Activated CD4-positive, alpha-beta T cell treated with anti-CD3 and anti-CD28 coated beads, Interleukin-10, Interleukin-2, amounts not matched to agents 100 ng/mL and 50 ng/mL, durations not matched to agents 16 hours and 8 hours (primary cell): Measurements from ENCODE around the gene RTCA.
"Not testable (repeated sequence)": the region's sequence is repeated elsewhere in the genome, so short reads cannot be mapped to it uniquely, and the experiment has no call there.

Experiments used
- DNase-seq: peaks from one replicate; pipeline ENCODE4 v3.0.0-alpha.2; 2020

RTCA gene

GRCh38 chr1:100313382-100313781, 47.4 kb downstream of the RTCA start:
- no peak for DNase-seq

DNA sequence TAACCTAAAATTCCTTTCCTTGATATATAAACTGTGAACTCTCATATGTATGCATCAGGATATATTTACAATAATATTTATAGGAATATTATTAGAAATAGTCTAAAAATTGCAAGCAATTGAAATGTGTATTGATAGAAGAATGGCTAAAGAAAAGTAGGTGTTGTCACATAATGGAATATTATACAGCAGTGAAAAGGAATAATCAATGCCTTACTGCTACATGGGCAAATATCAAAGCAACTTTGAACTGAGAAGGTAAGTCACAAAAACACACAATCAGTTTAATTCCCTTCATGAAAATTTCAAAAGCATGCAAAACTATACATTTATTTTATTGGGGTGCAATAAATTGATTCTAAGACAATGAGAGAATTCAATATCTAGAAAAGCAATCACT, 50.6 kb downstream of the RTCA start:
- DNase-seq = no peak

GRCh38 chr1:100320311-100321099, 54.5 kb downstream of the RTCA start:
- no peak for DNase-seq

GRCh38 chr1:100321100-100321493, 55.1 kb downstream of the RTCA start:
- no peak for DNase-seq

DNA sequence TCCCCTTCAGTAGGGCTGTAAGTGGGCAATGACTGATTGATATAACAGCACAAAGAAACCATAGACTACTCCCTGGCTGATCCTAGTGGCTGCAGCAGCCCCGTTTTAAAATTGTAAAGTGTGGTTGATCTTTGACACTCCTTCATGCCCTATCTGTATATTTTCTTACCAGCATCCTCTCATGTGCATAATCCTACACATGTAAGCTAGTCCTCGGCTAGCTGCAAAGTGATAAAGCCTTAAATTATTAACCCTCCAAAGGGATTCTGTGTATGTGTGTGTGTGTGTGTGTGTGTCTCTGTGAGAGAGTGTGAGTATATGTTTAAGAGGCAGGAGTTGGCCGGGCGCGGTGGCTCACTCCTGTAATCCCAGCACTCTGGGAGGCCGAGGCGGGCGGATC, 55.5 kb downstream of the RTCA start:
- no peak for DNase-seq

- DNase-seq = no peak
Measured at GRCh38 chr1:100322436-100323211, 56.6 kb downstream of the RTCA start.

GRCh38 chr1:100323419-100324106, 57.5 kb downstream of the RTCA start:
- no peak for DNase-seq

- DNase-seq = no peak
Measured at GRCh38 chr1:100325415-100326324, 59.7 kb downstream of the RTCA start.

DNA sequence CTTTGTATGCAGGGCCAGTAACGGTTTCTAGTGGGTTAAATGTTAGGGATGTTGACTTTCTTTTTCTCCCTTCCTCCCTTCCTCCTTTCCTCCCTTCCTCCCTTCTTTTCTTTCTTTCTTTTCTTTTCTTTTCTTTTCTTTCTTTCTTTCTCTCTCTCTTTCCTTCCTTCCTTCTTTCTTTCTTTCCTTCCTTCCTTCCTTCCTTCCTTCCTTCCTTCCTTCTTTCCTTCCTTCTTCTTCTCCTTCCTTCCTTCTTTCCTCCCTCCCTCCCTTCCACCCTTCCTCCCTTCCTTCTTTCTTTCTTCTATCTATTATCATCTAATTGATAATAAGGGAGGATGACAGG, 60.3 kb downstream of the RTCA start:
- DNase-seq = not testable (repeated sequence)

GRCh38 chr1:100328133-100328532, 62.1 kb downstream of the RTCA start:
- no peak for DNase-seq

DNA sequence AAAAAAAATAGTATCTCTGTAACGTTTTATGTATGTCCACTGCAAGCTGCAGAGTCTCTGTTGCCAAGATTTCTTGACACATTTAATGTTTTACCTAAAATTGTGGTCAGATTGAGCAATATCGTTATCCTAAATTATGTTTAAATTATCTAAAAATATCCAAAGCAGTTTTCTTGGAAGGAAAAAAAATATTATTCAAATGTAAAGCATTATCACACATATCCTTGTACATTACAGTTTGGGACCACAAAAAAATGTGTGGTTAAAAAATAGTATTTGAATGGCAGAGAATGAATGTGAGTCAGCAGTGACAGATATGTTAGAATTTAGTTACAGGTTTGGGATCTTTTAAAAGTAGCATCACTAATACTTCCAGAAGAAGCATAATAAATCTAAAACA, 65.1 kb downstream of the RTCA start:
- not testable (repeated sequence) for DNase-seq

GRCh38 chr1:100332331-100332730, 66.3 kb downstream of the RTCA start:
- no peak for DNase-seq

DNA sequence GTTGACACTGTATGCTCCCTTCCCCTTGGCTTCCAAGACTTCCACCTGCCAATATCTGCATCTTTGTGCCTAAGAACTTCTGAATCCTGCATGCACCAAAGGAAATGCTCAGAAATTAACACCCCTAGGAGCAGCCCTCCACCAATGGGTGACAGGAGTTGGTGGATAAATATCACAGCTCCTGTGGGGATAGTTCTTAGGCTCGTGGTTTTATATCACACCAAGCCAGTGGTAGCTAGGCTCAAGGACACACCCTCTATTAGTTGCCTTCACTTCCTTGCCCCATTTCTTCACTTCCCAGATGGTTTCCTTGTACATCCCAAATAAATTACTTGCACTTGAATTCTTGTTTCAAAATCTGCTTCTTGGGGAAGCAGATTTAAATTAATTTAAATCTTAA, 69.4 kb downstream of the RTCA start:
- DNase-seq = no peak

GRCh38 chr1:100337878-100338277, 71.9 kb downstream of the RTCA start:
- DNase-seq = not testable (repeated sequence)

DNA sequence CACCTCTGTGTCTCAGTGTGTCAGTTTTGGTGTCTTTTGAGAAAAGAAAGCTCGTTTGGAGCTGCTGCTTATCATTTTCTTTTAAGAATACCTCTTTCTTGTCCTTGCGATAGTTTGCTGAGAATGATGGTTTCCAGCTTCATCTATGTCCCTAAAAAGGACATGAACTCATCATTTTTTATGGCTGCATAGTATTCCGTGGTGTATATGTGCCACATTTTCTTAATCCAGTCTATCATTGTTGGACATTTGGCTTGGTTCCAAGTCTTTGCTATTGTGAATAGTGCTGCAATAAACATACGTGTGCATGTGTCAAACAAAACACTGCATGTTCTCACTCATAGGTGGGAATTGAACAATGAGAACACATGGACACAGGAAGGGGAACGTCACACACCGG, 73.7 kb downstream of the RTCA start:
- not testable (repeated sequence) for DNase-seq

GRCh38 chr1:100340494-100340893, 74.5 kb downstream of the RTCA start:
- DNase-seq = no peak

DNA sequence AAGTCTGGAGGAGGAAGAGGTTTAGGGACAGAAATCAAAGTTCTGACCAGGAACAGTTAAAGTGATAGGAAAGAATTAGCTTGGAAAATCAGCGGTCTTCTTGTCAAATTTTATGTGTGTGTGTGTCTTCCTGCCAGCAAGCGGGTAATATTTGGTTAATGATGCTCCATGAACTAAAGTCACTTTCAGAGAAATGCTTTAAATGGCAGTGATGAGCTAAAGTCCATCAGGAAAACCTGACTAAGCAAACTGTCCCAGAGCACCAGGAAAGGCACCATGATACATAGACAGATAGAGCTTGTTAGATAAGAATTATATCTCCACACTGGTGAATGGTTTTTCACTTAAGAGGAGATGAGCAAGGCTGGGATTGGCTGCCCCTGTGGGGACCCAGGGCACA, 76.3 kb downstream of the RTCA start:
- DNase-seq = no peak
